Islet precursor cell (in vitro differentiated cells): ENCODE measurements around the gene RTL10.

ENCODE experiments used
- DNase-seq: peaks from one replicate; pipeline ENCODE4 v3.0.0-alpha.2; 2018

The RTL10 gene

GRCh38 chr22:19821523-19822300 is 33.0 kb downstream of the RTL10 start:
- DNase-seq, result no peak

GRCh38 chr22:19820880-19821522 is 33.7 kb downstream of the RTL10 start:
- DNase-seq, result peak; percentile 56

- DNase-seq, result no peak
Measured at GRCh38 chr22:19819911-19820879, 34.5 kb downstream of the RTL10 start.

GRCh38 chr22:19819208-19819910 is 35.3 kb downstream of the RTL10 start:
- peak; percentile 44 for DNase-seq

- peak; percentile 45 for DNase-seq
Measured at GRCh38 chr22:19818324-19819207, 36.1 kb downstream of the RTL10 start.

GRCh38 chr22:19816372-19817119 is 38.1 kb downstream of the RTL10 start:
- peak; percentile 49 for DNase-seq

GRCh38 chr22:19815823-19816290 is 38.8 kb downstream of the RTL10 start:
- no peak for DNase-seq

- DNase-seq, result no peak
Measured at GRCh38 chr22:19815093-19815822, 39.4 kb downstream of the RTL10 start.

- no peak for DNase-seq
Measured at GRCh38 chr22:19814428-19814827, 40.2 kb downstream of the RTL10 start.

GRCh38 chr22:19812910-19813309 is 41.8 kb downstream of the RTL10 start:
- DNase-seq, result no peak

- peak; percentile 46 for DNase-seq
Measured at GRCh38 chr22:19811811-19812771, 42.6 kb downstream of the RTL10 start.

- DNase-seq, result no peak
Measured at GRCh38 chr22:19811211-19811621, 43.5 kb downstream of the RTL10 start.

- DNase-seq, result peak; percentile 68
Measured at GRCh38 chr22:19810381-19811201, 44.1 kb downstream of the RTL10 start.

- peak; percentile 32 for DNase-seq
Measured at GRCh38 chr22:19809741-19810140, 44.9 kb downstream of the RTL10 start.

GRCh38 chr22:19808873-19809478 is 45.7 kb downstream of the RTL10 start:
- peak; percentile 44 for DNase-seq

- no peak for DNase-seq
Measured at GRCh38 chr22:19807914-19808872, 46.5 kb downstream of the RTL10 start.
